Activated gamma-delta T cell treated with Interleukin-2 at 50 U/mL for 16 hours (primary cell): ENCODE data around the gene NIBAN1.

ENCODE experiments used
- DNase-seq: peaks from one replicate; pipeline ENCODE4 v3.0.0-alpha.2; 2020

The NIBAN1 gene

DNA sequence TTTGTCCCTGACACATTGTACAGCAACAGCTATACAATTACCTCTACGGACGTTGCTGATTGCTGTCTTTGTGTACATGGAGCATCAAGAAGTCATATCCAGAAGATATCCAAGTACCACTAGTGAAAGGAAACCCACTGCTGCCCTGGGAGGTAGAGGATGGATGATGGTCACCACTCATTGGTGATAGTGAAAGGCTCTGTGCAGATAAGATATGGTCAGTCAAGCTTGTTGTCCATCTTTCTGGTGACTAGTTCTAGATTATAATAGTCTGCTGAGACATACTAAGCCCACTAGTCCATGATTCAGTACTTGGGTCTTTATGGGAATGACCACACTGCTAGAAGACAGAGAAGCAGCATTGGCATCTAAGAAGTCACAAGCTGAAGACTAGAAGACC, 30.3 kb downstream of the NIBAN1 start:
- no peak for DNase-seq

- DNase-seq: no peak
These were observed 32.6 kb downstream of the NIBAN1 start for GRCh38 chr1:184941735-184942134.

DNA sequence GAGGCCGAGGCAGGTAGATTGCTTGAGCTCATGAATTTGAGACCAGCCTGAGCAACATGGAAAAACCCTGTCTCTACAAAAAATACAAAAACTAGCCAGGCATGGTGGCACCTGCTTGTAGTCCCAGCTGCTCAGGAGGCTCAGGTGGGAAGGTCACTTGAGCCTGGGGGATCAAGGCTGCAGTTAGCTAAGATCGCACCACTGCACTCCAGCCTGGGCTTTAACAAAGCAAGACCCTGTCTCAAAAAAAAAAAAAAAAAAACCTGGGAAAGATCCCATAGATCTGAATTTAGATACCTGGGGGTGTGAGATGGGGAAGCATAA, 32.9 kb downstream of the NIBAN1 start:
- DNase-seq: no peak

DNA sequence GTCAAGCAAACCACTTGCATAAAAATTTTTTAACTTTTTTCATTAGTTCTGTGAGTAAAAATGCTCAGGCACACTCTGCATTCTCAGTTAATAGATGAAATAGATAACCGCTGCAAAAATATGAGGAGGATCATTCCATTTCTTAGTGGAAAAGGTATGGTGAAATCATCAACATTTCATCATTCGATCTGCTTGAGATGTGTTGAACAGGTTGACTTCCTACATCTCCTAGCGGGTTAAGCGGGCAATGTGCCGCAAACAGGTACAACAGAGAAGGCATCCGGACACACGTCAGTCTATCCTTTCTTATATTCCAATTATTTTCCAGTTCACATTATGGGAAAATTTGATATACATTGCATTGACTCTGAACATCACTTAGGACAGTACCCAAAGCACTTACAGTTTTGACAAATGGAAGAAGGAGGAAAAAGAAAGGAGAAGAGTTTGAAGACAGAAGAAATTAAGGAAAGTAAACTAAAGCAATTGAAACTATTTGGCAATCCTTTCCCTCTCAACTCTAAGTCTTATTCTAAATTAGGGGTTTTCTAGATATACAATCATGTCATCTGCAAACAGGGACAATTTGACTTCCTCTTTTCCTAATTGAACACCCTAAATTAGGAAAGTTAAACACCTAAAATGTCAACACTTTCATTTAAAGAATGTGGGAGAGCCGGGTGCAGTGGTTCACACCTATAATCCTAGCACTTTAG, 33.5 kb downstream of the NIBAN1 start:
- no peak for DNase-seq

- DNase-seq: no peak
These were observed 34.1 kb downstream of the NIBAN1 start for GRCh38 chr1:184940226-184940625.

DNA sequence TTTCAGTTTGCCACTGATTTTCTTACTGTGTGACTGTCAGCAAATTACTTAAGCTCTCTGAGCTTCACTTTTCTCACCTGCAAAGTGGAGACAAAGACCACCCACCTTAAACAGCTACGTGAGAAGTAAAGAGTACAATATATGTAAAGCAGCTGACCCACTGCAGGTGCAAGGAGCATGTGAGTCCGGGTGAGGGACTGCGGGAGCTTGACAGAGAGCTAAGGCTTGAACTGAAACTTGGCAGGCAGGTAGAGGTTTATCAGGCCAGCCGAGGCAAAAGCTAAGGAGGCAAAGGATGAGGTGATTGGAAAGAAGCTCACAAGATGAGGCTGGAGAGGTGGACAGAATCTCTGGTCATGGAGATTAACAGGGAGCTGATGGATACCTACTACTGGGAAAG, 36.6 kb downstream of the NIBAN1 start:
- DNase-seq: no peak

- DNase-seq: no peak
These were observed 38.1 kb downstream of the NIBAN1 start for GRCh38 chr1:184935920-184936798.

DNA sequence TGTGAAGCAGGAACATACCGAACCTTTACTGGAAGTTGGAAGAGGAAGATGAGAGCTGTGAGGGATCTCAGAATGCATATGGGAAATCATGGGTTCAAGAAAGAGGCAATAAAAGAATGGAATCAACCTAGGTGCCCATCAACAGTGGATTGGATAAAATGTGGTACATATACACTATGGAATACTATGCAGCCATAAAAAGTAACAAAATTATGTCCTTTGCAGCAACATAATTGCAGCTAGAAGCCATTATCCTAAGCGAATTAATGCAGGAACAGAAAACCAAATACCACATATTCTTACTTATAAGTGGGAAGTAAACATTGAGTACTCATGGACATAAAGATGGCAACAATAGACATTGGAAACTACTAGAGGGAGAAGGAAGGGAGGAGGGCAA, 40.4 kb downstream of the NIBAN1 start:
- no peak for DNase-seq

- DNase-seq: no peak
These were observed 42.0 kb downstream of the NIBAN1 start for GRCh38 chr1:184932319-184932718.

- no peak for DNase-seq
These were observed 42.7 kb downstream of the NIBAN1 start for GRCh38 chr1:184931566-184931965.

GRCh38 chr1:184930645-184931044, 43.7 kb downstream of the NIBAN1 start:
- no peak for DNase-seq

GRCh38 chr1:184930232-184930631, 44.1 kb downstream of the NIBAN1 start:
- no peak for DNase-seq

DNA sequence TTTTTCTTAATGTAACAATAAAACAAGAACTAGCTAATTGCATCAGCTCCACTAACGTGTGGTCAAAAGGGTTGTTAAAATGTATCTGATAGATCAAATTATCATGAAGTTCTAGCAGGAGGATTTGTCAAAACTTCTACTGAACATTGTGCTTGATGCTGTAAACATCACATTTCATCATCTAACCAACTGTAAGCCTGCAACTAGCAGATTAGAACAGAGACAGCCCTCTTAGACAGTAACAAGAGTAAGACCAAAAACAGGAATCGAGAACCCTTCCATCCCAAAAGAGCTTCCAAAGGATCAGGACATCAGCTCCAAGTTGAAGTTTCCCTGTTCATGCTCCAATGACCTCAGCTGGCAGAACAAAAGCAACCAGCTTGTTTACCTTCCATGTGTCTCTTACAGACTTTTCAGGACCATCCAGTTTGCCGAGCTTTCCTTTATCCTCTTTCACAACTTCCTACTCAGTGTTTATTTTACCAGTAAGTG, 44.6 kb downstream of the NIBAN1 start:
- no peak for DNase-seq

- no peak for DNase-seq
These were observed 45.9 kb downstream of the NIBAN1 start for GRCh38 chr1:184928394-184928793.
